GM19240 (cell line): ENCODE results near the gene RFPL3.
"Not testable (repeated sequence)": the region's sequence is repeated elsewhere in the genome, so short reads cannot be mapped to it uniquely, and the experiment has no call there.

Experiments
- DNase-seq: peaks from one replicate; pipeline ENCODE4 v3.0.0; 2011; ENCODE audit warnings: low spot score; ENCODE audit not compliant: insufficient read length

RFPL3 gene

DNA sequence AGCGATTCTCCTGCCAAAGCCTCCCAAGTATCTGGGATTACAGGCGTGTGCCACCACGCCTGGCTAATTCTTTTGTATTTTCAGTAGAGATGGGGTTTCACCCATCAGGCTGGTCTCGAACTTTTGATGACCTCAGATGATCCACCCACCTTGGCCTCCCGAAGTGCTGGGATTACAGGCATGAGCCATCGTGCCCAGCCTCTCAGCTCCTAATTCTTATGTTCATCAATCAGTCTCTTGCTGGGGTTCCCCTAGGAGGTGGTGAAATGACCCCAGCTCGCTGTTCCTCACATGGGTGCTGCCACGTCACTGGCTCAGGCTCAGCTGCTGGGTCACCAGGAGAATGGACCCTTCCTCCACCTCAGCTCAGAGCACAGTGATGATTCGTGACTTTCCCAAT lies at the start of gene RFPL3:
TSS of gene RFPL3 (plus strand) at position 301 of the 400 bp plus-strand sequence. CDS start 205 bp downstream, outside the sequence.
- not testable (repeated sequence) for DNase-seq

DNA sequence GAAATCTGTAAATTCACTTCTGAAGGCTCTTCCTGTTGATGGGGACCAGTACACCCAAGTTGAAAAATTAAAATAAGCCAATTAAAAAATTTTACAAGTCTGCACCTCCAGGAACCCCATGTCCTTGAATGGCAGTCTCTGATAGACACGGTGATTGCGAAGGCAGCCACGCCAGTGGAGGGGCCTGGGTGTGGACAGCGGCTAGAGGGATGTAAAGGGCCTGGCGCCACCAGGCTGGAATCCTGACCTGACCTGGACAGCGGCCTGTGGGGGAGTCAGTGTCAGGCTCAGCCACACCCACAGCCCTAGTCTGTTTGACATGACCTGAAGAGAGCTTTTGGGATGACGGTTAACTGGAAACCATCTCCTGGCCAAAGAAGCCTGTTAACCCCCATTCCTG lies 49.5 kb upstream of the RFPL3 start:
- no peak for DNase-seq

DNA sequence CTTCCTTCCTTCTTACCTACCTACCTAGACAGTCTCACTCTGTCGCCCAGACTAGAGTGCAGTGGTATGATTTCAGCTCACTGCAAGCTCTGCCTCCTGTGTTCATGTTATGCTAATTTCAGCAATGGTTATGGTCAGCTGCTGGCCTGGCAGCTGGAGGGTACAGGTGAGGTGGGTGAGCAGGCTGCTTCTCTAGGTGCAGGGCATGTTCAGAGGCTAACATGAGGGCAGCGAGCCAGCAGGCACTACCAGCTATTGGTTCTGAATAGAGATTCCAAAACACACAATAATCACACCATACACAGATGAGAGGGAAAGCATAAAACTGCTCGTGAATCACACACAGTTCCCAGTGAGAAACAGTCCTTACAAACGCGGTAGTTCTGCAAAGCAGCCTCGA lies 48.7 kb upstream of the RFPL3 start:
- no peak for DNase-seq

DNA sequence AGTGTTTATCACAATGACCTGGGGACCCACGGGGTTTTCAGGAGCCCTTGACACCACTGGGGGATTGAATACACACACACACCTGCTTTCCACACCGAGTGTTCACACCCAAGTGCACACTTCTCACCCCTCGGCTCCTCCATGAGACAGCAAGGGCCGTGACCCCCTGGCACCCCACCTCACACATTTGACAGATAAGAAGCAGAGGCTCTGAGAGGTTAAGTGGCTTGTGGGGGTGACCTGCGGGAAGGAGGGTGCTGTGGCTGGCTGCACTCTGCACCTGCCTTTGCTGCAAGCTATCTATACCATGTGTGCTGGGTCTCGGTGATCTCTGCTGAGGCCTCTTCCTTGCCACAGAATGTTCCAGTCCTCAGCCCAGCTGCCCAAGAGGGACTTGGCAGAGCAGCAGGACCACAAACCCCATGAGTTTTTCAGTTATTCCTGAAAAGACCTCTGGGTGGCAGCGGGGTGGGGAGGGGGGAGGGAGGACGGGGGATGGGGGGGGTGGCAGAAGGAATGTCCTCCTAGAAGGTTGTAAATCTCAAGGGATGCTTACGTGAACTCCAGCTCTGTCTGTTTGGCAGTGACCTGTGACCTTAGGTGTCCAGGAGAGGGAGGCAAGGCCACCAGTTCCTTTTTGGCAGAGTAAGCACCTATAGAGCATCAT lies 47.9 kb upstream of the RFPL3 start:
- no peak for DNase-seq

DNA sequence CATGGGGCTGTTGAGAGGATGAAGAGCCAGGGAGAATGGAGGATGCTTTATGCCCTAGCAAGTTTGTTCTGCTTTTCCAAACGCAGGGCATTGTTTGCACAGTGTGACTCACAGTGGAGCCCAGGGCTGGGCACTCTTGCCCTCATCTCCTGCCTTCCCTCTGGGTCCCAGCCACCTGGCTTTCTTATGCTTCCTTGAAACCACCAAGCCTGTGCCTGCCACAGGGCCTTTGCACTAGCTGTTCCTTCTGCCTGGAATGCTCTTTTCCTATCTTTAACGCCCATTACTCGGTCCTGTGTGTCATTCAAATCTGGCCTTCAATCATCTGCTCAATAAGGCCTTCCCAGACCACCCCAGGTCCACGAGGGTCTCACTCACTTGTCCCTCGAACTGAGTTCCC lies 46.9 kb upstream of the RFPL3 start:
- no peak for DNase-seq

DNA sequence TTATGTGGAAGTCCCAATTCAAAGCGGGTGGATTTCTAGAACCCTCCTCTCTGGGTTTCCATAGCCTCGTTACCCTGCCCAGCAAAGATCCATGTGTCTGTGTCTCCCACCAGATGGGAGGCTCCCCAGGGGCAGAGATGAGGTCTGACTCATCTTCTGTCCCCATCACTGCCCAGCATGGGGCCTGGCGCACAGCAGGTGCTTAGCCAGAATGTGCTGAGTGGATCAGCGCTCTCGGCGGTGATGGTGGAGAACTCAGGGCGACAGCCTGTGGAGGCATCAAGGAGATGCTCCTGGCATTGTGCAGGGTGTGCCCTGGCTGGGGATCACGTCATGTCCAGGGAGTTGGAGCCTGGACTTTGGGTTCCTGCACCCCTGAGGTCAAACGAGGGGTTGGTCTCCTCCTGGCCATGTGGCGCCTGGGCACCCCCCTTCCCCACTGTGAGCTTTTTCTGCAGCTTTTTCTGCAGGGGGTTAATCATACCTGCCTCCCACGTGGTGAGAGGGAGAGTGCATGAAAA lies 46.1 kb upstream of the RFPL3 start:
- no peak for DNase-seq

DNA sequence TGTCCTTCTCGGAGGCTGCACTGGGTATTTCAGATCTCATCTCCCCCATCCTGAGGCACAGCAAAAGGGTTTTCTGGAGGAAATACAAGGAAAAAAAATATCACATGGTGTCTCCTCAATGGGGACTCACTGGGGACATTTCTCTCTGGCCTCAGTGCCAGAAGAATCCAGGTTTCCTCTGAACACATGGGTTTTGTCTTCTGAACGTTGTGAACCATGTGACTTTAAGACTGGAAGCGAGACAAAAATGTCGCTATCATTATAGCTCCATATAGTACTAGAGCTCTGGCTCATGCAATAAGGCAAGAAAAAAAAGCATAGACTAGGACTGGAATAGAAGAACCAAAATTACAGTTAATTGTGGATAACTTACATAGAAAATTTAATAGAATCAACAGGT lies 44.9 kb upstream of the RFPL3 start:
- DNase-seq = no peak

DNA sequence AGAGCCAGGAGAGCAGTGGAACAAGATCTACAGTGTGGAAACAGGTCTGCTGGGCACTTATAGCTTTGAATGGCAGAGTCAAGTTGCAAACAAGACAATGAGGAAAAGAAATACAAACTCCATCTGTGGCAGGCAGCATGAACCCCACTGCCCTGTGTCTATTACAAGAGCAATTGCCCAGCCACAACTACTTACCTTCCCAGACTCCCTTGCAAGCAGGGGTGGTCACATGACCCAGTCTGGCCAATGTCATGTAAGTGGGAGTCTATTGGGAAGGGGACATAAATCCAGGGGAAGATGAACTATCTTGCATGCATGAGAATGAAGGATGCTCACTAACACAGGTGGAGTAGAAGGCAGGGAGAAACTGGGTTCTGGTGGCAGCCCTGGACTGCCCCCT lies 44.1 kb upstream of the RFPL3 start:
- DNase-seq = no peak

DNA sequence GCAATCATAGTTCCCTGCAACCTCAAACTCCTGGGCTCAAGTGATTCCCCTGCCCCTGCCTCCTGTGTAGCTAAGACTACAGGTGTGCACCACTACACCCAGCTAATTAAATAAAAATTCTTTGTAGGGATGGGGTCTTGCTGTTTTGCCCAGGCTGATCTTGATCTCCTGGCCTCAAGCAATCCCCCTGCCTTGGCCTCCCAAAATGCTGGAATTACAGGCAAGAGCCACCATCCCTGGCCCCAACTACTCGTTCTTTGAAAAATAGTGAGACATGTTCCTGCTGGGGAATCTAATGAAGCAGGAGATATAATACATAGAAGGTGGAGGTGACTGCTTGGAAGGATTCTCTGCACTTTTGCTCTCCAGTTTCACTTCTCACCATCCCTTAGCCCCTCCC lies 40.1 kb upstream of the RFPL3 start:
- no peak for DNase-seq

DNA sequence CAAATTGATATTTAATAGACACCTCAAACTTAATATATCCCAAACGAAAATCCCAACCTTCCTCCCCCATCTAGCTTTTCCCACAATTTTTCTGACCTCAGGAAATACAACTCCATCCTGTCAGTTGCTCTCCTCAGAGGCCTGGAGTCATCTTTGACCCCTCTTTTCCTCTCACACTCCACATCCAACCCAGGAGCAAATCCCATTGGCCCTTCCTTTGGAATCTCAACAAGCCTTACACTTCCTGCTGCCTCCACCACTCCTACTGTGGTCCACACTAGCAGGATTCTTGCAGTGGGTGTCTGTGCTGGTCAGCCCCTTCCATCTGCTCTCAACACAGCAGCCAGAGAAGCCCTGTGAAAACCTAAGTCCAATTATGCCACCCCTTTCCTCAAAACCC lies 39.3 kb upstream of the RFPL3 start:
- DNase-seq = no peak

DNA sequence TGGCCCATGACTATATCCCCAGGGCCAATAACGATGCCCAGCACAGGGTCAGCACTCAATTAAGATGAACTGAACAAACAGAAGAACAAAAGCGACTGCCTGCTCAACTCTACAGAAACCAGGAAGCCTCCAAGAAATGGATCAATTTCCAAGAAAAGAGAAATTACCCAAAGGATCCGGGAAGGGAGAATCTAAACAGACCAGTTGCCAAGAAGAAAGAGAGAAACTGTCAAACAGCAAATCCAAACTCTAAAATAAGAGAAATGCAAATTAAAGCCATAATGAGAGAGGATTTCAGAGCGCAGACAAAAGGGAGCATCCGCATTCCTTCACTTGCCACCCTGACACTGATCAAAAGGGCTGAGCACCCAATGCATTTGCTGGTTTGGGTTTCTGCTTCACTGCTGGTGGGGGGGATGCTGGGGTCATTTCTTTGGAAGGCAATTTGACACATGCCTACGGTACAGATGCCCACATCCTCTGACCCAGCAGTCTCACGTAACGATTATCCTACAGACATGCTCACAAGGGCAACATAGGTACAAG lies 37.7 kb upstream of the RFPL3 start:
- DNase-seq = no peak

DNA sequence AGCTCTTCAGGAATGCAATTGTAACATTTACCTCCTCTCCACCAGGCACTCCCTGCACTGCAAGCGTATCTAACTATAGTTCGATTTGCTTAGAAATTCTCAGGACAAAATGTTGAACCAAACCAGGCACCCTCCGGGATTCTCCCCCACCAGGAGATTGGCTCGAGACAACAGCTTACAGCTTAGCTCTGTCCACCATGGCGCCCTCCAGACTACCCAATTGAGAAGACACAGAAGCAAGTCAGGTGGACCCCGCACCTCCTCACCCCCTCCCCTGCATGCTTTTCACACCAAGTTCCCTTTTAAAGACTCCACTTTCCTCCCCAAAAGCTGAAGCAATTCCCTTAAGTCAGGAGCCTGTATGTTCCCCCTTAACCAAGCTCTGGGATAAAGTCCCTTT lies 34.7 kb upstream of the RFPL3 start:
- DNase-seq = no peak

DNA sequence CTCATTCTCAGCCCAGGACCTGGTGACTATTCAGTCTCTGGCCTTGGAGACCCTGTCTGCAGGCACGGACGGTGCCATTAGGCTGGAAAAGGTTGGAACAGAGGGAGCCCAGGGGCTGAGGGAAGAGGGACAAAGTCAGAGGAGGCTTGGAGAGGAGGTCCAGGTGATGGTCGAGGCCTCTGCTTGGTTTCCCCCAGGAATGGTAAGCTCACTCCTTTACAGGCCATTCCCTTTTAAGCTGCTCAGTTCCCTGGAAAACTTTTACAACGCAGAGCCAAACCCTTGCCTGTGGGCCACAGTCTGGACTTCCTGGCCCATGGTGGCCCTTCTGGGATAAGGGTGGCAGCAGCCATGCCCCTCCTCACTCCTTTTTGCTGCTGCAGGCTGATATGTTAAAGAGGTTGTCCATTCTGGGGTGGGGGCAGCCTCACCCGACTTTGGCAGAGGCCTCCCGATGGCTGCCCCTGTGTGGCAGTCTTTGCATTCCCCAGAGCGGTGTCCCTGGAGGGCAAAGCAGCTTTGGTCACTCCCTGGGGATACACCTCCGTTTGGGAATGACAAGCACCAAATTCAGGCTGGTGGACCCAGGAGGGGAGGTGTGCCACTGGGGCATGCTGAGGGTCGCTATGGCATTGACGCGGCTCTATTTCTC lies 34.0 kb upstream of the RFPL3 start:
- no peak for DNase-seq

DNA sequence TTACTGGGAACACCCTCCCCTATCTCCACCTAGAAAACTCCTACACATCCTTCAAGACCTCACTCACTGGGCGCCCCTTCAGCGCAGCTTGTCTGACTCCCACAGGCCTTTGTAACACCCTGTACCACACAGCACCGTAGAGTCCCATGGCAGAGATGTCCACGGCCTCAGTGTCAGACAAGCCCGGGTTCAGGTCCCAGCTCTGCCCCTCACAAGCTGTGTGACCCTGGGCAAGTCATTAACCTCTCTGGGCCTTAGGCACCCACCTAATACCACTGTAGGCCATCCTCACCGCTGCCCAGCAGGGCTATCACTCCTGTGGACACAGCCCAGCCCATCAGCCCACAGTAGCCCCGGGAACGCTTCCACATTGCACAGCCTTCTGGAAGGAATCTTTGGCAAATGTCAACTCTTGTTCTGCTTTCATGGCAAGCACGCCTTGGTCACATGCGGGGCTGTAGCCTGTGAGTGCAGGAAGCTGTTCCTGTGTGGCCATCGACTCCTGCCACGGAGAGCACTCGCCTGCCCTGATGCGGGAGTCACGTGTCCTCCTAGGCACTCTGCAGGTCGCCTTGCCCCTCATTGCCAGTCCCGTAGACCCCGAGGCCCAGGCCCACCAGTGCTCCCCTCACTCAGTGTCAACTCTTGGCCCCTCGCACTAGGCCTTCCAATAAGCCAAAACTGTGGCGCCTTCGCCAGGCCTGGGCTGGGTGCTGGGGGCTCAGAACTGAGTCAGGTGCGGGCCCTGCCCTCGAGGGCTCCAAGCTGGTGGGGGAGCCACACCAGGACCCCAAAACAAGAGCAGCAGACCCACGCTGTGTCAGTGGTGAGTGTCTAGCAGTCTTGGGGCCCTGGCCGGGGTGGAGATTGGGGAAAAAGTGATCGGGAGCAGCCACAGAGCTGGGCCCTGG lies 32.9 kb upstream of the RFPL3 start:
- DNase-seq = no peak

DNA sequence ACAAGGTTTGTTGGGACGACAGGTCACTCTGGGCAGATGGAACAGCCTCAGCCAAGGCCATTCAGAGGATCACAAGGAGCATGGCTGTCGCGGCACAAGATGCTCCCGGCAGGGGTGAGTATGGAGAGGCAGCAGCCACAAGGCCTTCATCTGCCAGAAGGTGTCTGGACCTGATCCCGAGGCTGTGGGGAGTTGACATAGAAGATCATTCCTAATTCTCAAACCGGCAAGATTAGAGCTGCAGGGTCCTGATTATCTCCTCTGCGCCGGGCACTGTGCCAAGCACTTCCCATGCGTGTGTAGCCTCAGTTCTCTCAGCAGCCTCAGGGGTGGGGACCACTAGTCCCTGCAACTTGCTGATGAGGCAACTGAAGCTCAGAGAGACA lies 32.3 kb upstream of the RFPL3 start:
- no peak for DNase-seq

DNA sequence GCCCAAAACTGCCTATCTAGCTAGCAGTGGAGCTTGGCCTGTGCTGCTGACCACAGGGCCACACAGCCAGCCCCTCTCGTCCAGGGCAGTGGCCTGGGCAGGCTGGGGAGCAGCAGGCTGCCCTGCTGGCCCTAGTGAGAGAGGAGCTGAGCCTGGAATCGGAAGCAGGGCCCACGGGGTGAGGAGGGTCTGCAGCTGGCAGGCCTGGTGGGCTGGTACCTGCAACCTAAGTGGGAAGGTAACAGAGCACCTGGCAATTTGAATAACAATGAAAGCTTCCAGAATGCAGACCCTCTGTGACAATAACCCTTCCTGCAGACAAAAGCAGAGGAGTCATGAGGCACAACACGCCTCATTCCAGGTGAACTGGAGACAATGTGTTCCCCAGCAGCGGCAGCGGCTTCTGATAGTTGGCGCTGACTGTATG lies 31.8 kb upstream of the RFPL3 start:
- DNase-seq = no peak

DNA sequence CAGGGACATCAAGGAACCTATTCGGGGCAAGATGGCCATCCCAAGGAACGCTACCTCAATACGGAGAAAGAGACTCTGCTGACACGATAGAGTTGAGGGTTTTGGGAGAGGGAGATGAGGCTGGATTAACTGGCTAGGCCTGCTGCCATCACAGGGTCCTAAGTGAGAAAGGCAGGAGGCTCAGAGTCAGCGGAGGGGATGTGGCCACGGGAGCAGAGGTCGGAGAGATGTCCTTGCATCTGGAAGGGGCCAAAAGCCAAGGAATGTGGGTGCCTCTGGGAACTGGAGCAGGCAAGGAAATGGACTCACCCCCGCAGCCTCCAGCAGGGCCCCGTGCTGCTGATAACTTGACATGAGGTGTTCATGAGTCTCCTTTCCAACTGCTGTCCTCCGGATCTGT lies 31.0 kb upstream of the RFPL3 start:
- no peak for DNase-seq

DNA sequence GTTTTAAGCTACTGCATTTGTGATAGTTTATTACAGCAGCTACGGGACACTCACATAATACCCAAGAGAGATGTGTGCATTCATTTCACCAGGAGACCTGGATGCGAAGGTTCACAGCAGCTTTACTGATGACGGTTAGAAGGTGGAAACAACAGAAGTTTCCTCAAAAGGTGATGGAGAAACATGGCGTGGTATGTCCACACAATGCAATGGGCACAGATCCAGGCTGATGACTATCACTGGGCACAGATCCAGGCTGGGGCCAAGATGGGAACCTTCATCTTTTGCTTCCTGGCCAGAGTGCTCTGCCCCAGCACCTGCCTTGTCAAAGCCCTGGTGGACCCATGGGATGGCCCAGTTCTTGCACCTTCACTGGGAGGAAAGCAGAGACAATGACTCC lies 30.6 kb upstream of the RFPL3 start:
- DNase-seq = no peak

DNA sequence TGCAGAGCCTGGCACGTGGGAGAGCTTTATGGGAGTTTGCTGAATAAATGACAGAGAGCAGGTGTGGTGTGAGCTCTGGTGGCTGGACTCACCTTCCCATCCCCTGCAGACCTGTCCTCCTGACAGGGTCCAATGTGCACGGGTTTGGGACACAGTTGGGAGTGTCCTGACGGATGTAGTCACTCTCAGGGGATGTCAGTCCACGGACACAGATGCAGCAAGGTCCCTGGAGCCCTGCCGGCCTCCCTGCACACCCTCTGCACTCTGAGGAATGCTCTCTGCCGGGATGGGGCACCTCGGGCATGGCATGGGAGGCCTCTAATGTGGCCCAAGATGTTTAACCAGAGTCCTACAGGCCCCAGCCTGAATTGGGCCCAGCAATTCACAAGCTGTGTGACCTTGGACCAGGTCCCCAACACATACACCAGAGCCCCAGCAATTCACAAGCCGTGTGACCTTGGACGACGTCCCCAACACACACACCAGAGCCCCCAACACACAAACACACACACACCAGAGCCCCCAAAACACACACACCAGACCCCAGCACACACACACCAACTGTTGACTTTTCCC lies 30.0 kb upstream of the RFPL3 start:
- DNase-seq = no peak

DNA sequence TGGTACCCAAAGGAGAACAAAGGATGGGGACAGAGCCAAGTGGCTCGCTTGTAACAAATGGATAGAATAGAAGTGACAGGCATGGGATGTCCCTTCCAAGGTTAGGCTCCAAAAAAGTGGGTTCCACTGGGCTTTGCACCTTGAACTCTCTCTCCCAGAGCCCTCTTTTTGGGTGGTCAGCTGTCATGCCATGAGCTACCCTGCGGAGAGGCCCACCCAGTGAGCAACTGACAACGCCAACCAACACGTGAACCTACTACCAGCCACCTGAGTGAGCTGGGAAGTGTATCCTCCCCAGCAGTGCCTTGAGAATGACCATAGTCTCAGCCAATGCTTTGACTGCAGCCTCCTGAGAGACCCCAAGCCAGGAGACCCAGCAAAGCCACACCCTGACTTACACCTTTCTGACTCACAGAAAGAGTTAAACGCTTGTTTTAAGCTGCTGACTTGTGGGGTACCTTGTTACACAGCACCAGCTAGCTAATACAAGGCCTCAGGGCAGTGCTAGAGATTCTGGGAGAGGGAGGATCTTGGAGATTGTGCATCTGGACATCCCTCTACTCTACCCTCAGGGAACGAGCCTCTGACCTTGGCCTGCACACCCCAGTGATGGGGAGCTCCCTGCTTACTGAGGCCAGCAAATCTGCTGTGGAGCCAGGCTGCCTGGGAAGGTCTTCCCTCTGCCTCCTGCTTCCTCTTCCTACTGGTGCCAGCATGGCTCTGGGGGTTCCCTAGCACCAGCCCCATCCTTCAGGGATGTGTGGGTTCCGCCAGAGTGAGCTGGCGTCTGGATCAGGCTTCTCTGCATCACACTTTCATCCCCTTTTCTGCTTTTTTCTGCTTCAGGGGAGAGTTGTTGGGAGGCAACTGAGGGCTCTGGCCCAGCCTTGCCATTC lies 29.1 kb upstream of the RFPL3 start:
- DNase-seq = no peak
